Astrocyte (in vitro differentiated cells and primary cell): ENCODE measurements around the gene FYN.

Source experiments
- CTCF ChIP-seq: IDR thresholded peaks from 2 replicates; pipeline ENCODE4 v1.5.1; 2011; ENCODE audit warnings: low read depth, mild to moderate bottlenecking, inconsistent platforms, low read length, moderate library complexity; ENCODE audit not compliant: insufficient read depth
- EZH2 ChIP-seq: IDR thresholded peaks from 2 replicates; pipeline ENCODE4 v1.6.1; 2012; ENCODE audit warnings: mild to moderate bottlenecking, low read length, inconsistent platforms; ENCODE audit not compliant: insufficient read depth

GRCh38 chr6:111845441-111845871 is 27.8 kb downstream of the FYN start:
- no peak for TF ChIP-seq CTCF
- no peak for TF ChIP-seq EZH2
